Right lobe of liver (tissue), 6 donors: Measurements from ENCODE around the gene EVC. TPM values are rescaled to one million over a fixed set of nuclear protein-coding genes. Genes with fewer than 3 reads are reported as not detected.

Experiments
- ATAC-seq, 4 donors: fragments of 200-7000 bp; cut with Tn5 transposase; one replicate each; pipeline ENCODE4 v1.9.1; 2020; ENCODE audit warnings: mild to moderate bottlenecking in 4 of 4, moderate library complexity in 4 of 4
- DNase-seq, 3 donors: peaks; one replicate each; pipeline ENCODE4 v3.0.0-alpha.2; 2020
- H3K27ac ChIP-seq, 3 donors: fragments of 200-600 bp; one replicate each; pipeline ENCODE4 v1.8.0; 2022
- H3K27me3 ChIP-seq, 2 donors: fragments of 200-600 bp; one replicate each; pipeline ENCODE4 v1.8.0; 2022
- H3K36me3 ChIP-seq, 4 donors: fragments of 200-600 bp; sonication (generic) in 1 of 4; one replicate each; pipeline versions ENCODE4 v1.5.1 to v1.8.0; 2017 to 2022; ENCODE audit warnings: control low read depth in 1 of 4
- H3K4me1 ChIP-seq, 4 donors: fragments of 200-600 bp; sonication (generic) in 1 of 4; one replicate each; pipeline versions ENCODE4 v1.5.1 to v1.8.0; 2017 to 2022; ENCODE audit warnings: control low read depth in 1 of 4
- H3K4me3 ChIP-seq, 3 donors: fragments of 200-600 bp; one replicate each; pipeline ENCODE4 v1.8.0; 2022
- H3K9me3 ChIP-seq, 4 donors: fragments of 200-600 bp; sonication (generic) in 1 of 4; one replicate each; pipeline versions ENCODE4 v1.5.1 to v1.8.0; 2017 to 2022; ENCODE audit warnings: control low read depth in 1 of 4
- POLR2A ChIP-seq: fragments of 450-650 bp; IDR thresholded peaks from one replicate; pipeline ENCODE4 v1.6.1; 2017; ENCODE audit warnings: antibody characterized with exemption, mild to moderate bottlenecking
- WGBS: methylation state at CpG from one replicate; pipeline ENCODE4 v1.1.6; 2018; ENCODE audit warnings: low coverage, low lambda C conversion rate; ENCODE audit not compliant: insufficient coverage; ENCODE audit errors: missing lambda C conversion rate; 5-methylcytosine and 5-hydroxymethylcytosine counted together
- intact Hi-C, 2 donors: fragments of 100-400 bp; cut with DNase I; formaldehyde crosslinking; loops; one replicate each; pipeline versions ENCODE4 v1.11.2 to v1.14.1; 2022
- total RNA-seq, 6 experiments: library from RNA; depleted of rRNA in 2 of 6; stranded (reverse); fragments of >200 nt in 2 of 6; fragmentation: NEBNext Ultra II Directional in 3 of 6; extraction: Animal tissue kit (Norgen Biotek cat#: 25700) in 3 of 6; gene quantifications; one replicate each; pipeline versions ENCODE4 v1.1.0 to v1.2.4, GENCODE V29; 2016 to 2023
- TF ChIP-seq, protein P1 (sequence below), 4 donors: fragments of 200-600 bp in 3 of 4; fragments of 450-650 bp in 1 of 4; IDR thresholded peaks; one replicate each; pipeline versions ENCODE4 v1.5.1 to v1.8.0; 2016 to 2022; ENCODE audit warnings: antibody characterized with exemption in 4 of 4, mild to moderate bottlenecking in 2 of 4
- donor health status: DM: no; HTN: yes; CAD: no.
- donor health status: DM: no; HTN: no; CAD: no.
- donor health status: DM: no; HTN: no; CAD: no.
- donor health status: DM: no; HTN: yes; CAD: no.
- donor health status: DM: no; HTN: yes; CAD: no.

Gene EVC
- total RNA-seq, 6 experiments from 2014 or later: 2.6 to 6.5 (median 3.2) TPM

DNA sequence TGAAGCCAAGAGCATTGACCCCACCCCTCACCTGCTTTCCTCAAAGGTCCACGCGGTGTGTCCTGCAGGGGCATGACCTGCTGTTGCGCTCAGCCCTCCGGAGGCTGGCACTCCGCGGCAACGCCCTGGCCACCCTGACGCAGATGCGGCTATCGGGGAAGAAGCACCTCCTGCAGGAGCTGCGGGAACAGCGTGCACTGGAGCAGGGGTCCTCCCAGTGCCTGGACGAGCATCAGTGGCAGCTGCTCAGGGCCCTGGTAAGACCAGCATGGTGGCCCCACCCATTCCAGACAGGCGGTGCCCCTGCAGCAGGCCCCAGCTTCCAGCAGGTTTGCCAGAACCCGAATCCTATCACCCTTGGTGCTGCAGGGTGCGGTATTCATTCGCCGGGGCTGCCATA, 86.0 kb downstream of the EVC start:
- no peaks in the 10 kb centered on the region for H3K36me3 ChIP-seq
- intact Hi-C loops: no loop called here
- DNase-seq (peak in 1 of 3 donors; percentile 11), ATAC-seq (no peak)
- no peaks in the 10 kb centered on the region for H3K27me3 ChIP-seq
- H3K4me3 ChIP-seq: no peak overlapping the region
- H3K9me3 ChIP-seq: no peaks in the 10 kb centered on the region
- 100% methylated on average over 6 of the region's 18 CpGs for WGBS
- no peaks in the 10 kb centered on the region for H3K4me1 ChIP-seq
- TF ChIP-seq POLR2A: no peak
- TF ChIP-seq, protein P1, sequence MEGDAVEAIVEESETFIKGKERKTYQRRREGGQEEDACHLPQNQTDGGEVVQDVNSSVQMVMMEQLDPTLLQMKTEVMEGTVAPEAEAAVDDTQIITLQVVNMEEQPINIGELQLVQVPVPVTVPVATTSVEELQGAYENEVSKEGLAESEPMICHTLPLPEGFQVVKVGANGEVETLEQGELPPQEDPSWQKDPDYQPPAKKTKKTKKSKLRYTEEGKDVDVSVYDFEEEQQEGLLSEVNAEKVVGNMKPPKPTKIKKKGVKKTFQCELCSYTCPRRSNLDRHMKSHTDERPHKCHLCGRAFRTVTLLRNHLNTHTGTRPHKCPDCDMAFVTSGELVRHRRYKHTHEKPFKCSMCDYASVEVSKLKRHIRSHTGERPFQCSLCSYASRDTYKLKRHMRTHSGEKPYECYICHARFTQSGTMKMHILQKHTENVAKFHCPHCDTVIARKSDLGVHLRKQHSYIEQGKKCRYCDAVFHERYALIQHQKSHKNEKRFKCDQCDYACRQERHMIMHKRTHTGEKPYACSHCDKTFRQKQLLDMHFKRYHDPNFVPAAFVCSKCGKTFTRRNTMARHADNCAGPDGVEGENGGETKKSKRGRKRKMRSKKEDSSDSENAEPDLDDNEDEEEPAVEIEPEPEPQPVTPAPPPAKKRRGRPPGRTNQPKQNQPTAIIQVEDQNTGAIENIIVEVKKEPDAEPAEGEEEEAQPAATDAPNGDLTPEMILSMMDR (IDR thresholded peaks at IDR 0.05): no peak
- no peak overlapping the region for H3K27ac ChIP-seq

GRCh38 chr4:5797866-5798265, 86.9 kb downstream of the EVC start:
- no peaks in the 10 kb centered on the region for H3K9me3 ChIP-seq
- no peaks in the 10 kb centered on the region for H3K4me1 ChIP-seq
- ATAC-seq (no peak), DNase-seq (peak in 1 of 3 donors; percentile 4)
- H3K27ac ChIP-seq: no peak overlapping the region
- no peak overlapping the region for H3K4me3 ChIP-seq
- H3K36me3 ChIP-seq: no peaks in the 10 kb centered on the region
- no peaks in the 10 kb centered on the region for H3K27me3 ChIP-seq
- 80% methylated on average over 2 of the region's 6 CpGs for WGBS
- intact Hi-C loops: no loop called here
- TF ChIP-seq, protein P1 (IDR thresholded peaks at IDR 0.05): no peak
- TF ChIP-seq POLR2A: no peak

DNA sequence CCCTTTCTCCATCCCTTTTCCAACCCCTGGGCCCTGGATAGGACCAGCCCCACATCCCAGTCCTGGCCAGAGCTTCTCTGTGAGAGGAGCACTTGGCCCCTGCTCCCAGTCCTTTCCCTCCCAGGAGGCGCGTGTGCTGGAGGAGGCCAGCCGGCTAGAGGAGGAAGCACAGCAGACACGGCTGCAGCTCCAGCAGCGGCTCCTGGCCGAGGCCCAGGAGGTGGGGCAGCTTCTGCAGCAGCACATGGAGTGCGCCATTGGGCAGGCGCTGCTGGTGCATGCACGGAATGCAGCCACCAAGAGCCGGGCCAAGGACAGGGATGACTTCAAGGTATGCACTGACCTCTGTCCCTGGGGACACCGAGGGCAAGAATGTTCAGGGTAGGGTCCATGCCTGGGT, 87.5 kb downstream of the EVC start:
- TF ChIP-seq, protein P1 (IDR thresholded peaks at IDR 0.05): no peak
- TF ChIP-seq POLR2A: no peak
- 81% methylated on average over 3 of the region's 11 CpGs for WGBS
- no peak for DNase-seq
- no peaks in the 10 kb centered on the region for H3K4me1 ChIP-seq
- H3K27me3 ChIP-seq: no peaks in the 10 kb centered on the region
- intact Hi-C loops: no loop called here
- H3K4me3 ChIP-seq: no peak overlapping the region
- H3K27ac ChIP-seq: no peak overlapping the region
- no peaks in the 10 kb centered on the region for H3K36me3 ChIP-seq
- peak in 1 of 4 donors; percentile 37 for ATAC-seq
- no peaks in the 10 kb centered on the region for H3K9me3 ChIP-seq

GRCh38 chr4:5798946-5799345, 87.9 kb downstream of the EVC start:
- Histone ChIP-seq H3K4me3 (no peak overlapping the region), H3K36me3 (no peaks in the 10 kb centered on the region), H3K9me3 (no peaks in the 10 kb centered on the region), H3K27me3 (no peaks in the 10 kb centered on the region), H3K27ac (no peak overlapping the region), H3K4me1 (no peaks in the 10 kb centered on the region)
- no peak for ATAC-seq
- TF ChIP-seq, protein P1 (IDR thresholded peaks at IDR 0.05): no peak
- DNase-seq: no peak
- WGBS: 82% methylated on average over 7 of the region's 11 CpGs
- intact Hi-C loops: no loop called here

GRCh38 chr4:5799406-5799805, 88.4 kb downstream of the EVC start:
- no peaks in the 10 kb centered on the region for H3K4me1 ChIP-seq
- 86% methylated on average over 8 of the region's 11 CpGs for WGBS
- DNase-seq (no peak), ATAC-seq (no peak)
- TF ChIP-seq, protein P1 (IDR thresholded peaks at IDR 0.05): no peak
- no peak overlapping the region for H3K27ac ChIP-seq
- no peaks in the 10 kb centered on the region for H3K27me3 ChIP-seq
- H3K4me3 ChIP-seq: no peak overlapping the region
- intact Hi-C loops: no loop called here
- no peaks in the 10 kb centered on the region for H3K9me3 ChIP-seq
- H3K36me3 ChIP-seq: no peaks in the 10 kb centered on the region
